GM12878 (cell line): ENCODE measurements around the gene ARHGAP44. TPM values are rescaled to one million over a fixed set of nuclear protein-coding genes. Genes with fewer than 3 reads are reported as not detected.

Source experiments
- ATAC-seq: fragments of 200-7000 bp; cut with Tn5 transposase; 3 replicates; pipeline ENCODE4 v1.9.1; 2020; ENCODE audit warnings: mild to moderate bottlenecking, moderate library complexity
- BruUV-seq: library from RNA; stranded (reverse); fragments of 400-500 nt; replicated peaks from 2 replicates; lab custom pipeline; 2021; lab: Mats Ljungman, UMichigan
- CTCF ChIA-PET: fragments of 300-600 bp; sonication (Branson Sonifier 250); formaldehyde crosslinking; extraction: SDS; loops from one replicate; lab custom pipeline; 2021; ENCODE audit warnings: inconsistent platforms; lab: Yijun Ruan, JAX
- POLR2A ChIA-PET: fragments of 350-600 bp; formaldehyde crosslinking; extraction: SDS; loops from one replicate; lab custom pipeline; 2021; ENCODE audit warnings: inconsistent platforms; lab: Charles Lee
- RAD21 ChIA-PET: fragments of 300-600 bp; sonication (Branson Sonifier 250); formaldehyde crosslinking; loops from one replicate; lab custom pipeline; 2023; ENCODE audit warnings: antibody characterized with exemption; ENCODE audit not compliant: unreplicated experiment; lab: Charles Lee
- SMC1A ChIA-PET: fragments of 300-600 bp; sonication (Branson Sonifier 250); formaldehyde crosslinking; loops from one replicate; lab custom pipeline; 2023; ENCODE audit not compliant: unreplicated experiment, uncharacterized antibody; lab: Charles Lee
- DNase-seq: peaks from one replicate; pipeline ENCODE4 v3.0.0-alpha.2; 2011; ENCODE audit warnings: low read depth, low spot score
- FAIRE-seq: peaks from 3 replicates; lab custom pipeline; 2011; peaks lifted over from hg19 to GRCh38; lab: Jason Lieb, UNC
- H2AFZ ChIP-seq: 2 replicates; pipeline ENCODE4 v1.6.0; 2011; ENCODE audit warnings: low read depth, low read length, control low read depth; ENCODE audit not compliant: control insufficient read depth
- H3K27ac ChIP-seq: 2 replicates; pipeline ENCODE4 v1.5.1; 2011; ENCODE audit warnings: control low read depth; ENCODE audit not compliant: control insufficient read depth, insufficient read depth
- H3K27me3 ChIP-seq, 2 experiments: replicated peaks in 1 of 2; 2 replicates each; pipeline versions ENCODE4 v1.6.0 to v1.6.1; 2011; ENCODE audit warnings: low read length in 1 of 2; ENCODE audit not compliant: control insufficient read depth in 2 of 2, insufficient read depth in 2 of 2
- H3K36me3 ChIP-seq, 2 experiments: 2 replicates each; pipeline ENCODE4 v1.5.1; 2011; ENCODE audit warnings: low read length in 1 of 2; ENCODE audit not compliant: control insufficient read depth in 2 of 2, insufficient read depth in 2 of 2
- H3K4me1 ChIP-seq: 2 replicates; pipeline ENCODE4 v1.6.1; 2011; ENCODE audit warnings: mild to moderate bottlenecking, low read length, moderate library complexity, mixed read lengths; ENCODE audit not compliant: control insufficient read depth, insufficient read depth
- H3K4me2 ChIP-seq: 2 replicates; pipeline ENCODE4 v1.6.0; 2011; ENCODE audit warnings: control low read depth; ENCODE audit not compliant: control insufficient read depth, insufficient read depth
- H3K4me3 ChIP-seq: fragments of 200-600 bp; sonication (generic); 2 replicates; pipeline ENCODE4 v1.5.1; 2016
- H3K79me2 ChIP-seq: 2 replicates; pipeline ENCODE4 v1.6.0; 2011; ENCODE audit warnings: low read length; ENCODE audit not compliant: control insufficient read depth, insufficient read depth
- H3K9ac ChIP-seq: 2 replicates; pipeline ENCODE4 v1.8.0; 2011; ENCODE audit warnings: low read length, control low read depth, mixed read lengths; ENCODE audit not compliant: control insufficient read depth, insufficient read depth
- H3K9me3 ChIP-seq: replicated peaks from 3 replicates; pipeline ENCODE4 v1.5.1; 2011; ENCODE audit warnings: mild to moderate bottlenecking, low read length; ENCODE audit not compliant: control insufficient read depth, insufficient read depth
- H4K20me1 ChIP-seq: 2 replicates; pipeline ENCODE4 v1.6.0; 2011; ENCODE audit not compliant: control insufficient read depth, insufficient read depth
- NBN ChIP-seq: fragments of 450-650 bp; IDR thresholded peaks from 2 replicates; pipeline ENCODE4 v1.6.1; 2016
- NFIC ChIP-seq: IDR thresholded peaks from 2 replicates; pipeline ENCODE4 v1.6.1; 2012; ENCODE audit warnings: low read depth, mild to moderate bottlenecking, inconsistent platforms, low read length, moderate library complexity
- RAD21 ChIP-seq: IDR thresholded peaks from 2 replicates; pipeline ENCODE4 v1.6.1; 2011; ENCODE audit warnings: mild to moderate bottlenecking, low read depth, low read length, moderate library complexity; ENCODE audit not compliant: insufficient read depth
- RCOR1 ChIP-seq: conservative IDR thresholded peaks from 2 replicates; pipeline ENCODE4 v1.6.1; 2012; ENCODE audit warnings: low read depth, low read length, improper control_type of control experiment
- SMC3 ChIP-seq: IDR thresholded peaks from 2 replicates; pipeline ENCODE4 v1.6.1; 2011; ENCODE audit warnings: low read length, improper control_type of control experiment, borderline replicate concordance
- SUPT20H ChIP-seq: IDR thresholded peaks from 2 replicates; pipeline ENCODE4 v1.6.1; 2011; ENCODE audit warnings: low read depth, mild to moderate bottlenecking, low read length, moderate library complexity, borderline replicate concordance; ENCODE audit not compliant: control insufficient read depth
- ZSCAN29 ChIP-seq: fragments of 450-650 bp; IDR thresholded peaks from 2 replicates; pipeline ENCODE4 v1.6.1; 2017; ENCODE audit warnings: mild to moderate bottlenecking, moderate library complexity
- WGBS: methylation state at CpG from one replicate; pipeline ENCODE4 v1.1.6; 2016; ENCODE audit warnings: low lambda C conversion rate; ENCODE audit not compliant: insufficient replicate concordance, insufficient coverage; ENCODE audit errors: missing lambda C conversion rate; 5-methylcytosine and 5-hydroxymethylcytosine counted together
- in situ Hi-C: fragments of 300-500 bp; cut with MboI; formaldehyde crosslinking; loops from 9 replicates; pipeline ENCODE4 v1.14.3; 2018; ENCODE audit warnings: mixed read lengths
- intact Hi-C: fragments of 100-400 bp; cut with micrococcal nuclease; formaldehyde crosslinking; loops from one replicate; pipeline ENCODE4 v1.14.2; 2022; ENCODE audit not compliant: unreplicated experiment
- polyA plus RNA-seq, 11 experiments: library from polyadenylated mRNA; depleted of rRNA in 4 of 11; unstranded in 6 of 11; stranded (reverse) in 5 of 11; fragments of >200 nt; fragmentation: Nextera tagmentation in 4 of 11; fragmentation: Illumina TruSeq in 1 of 11; extraction: Ambion mirVana in 4 of 11; extraction: Trizol in 1 of 11; gene quantifications; 1 replicate in 1 of 11; 2 replicates in 10 of 11; pipeline versions ENCODE4 v1.2.1 to v1.2.3, GENCODE V29; 2011 to 2016; ENCODE audit warnings: inconsistent platforms in 2 of 11, missing spikeins in 2 of 11, low read depth in 1 of 11
- total RNA-seq, 4 experiments: library from RNA; depleted of rRNA in 3 of 4; stranded (reverse); fragments of >200 nt in 3 of 4; fragmentation: Illumina TruSeq in 1 of 4; extraction: Trizol in 1 of 4; gene quantifications; 2 replicates each; pipeline versions ENCODE4 v1.2.1 to v1.2.3, GENCODE V29; 2013 to 2021
- TF ChIP-seq, protein P1 (sequence below): fragments of 450-650 bp; IDR thresholded peaks from 2 replicates; pipeline ENCODE4 v1.6.1; 2017; ENCODE audit warnings: mild to moderate bottlenecking, moderate library complexity
- TF ChIP-seq, protein P2 (sequence below): fragments of 450-650 bp; formaldehyde crosslinking; IDR thresholded peaks from 2 replicates; pipeline ENCODE4 v1.4.0; 2020; ENCODE audit warnings: mild to moderate bottlenecking, moderate library complexity
- TF ChIP-seq, protein P3 (sequence below), 3 experiments: IDR thresholded peaks in 2 of 3; conservative IDR thresholded peaks in 1 of 3; 2 replicates each; pipeline ENCODE4 v1.5.1; 2011; ENCODE audit warnings: low read depth in 3 of 3, low read length in 3 of 3, mild to moderate bottlenecking in 3 of 3, control low read depth in 2 of 3, moderate library complexity in 2 of 3, inconsistent platforms in 1 of 3, mixed read lengths in 1 of 3; ENCODE audit not compliant: control insufficient read depth in 2 of 3, insufficient read depth in 1 of 3; ENCODE audit errors: extremely low read depth in 1 of 3

The ARHGAP44 gene
- total and polyA plus RNA-seq, 10 of the 15 experiments (the other 5 are each of a cell fraction or from before 2014, with no cell fraction given) = 0.11 to 1.2 (median 0.48) TPM

DNA sequence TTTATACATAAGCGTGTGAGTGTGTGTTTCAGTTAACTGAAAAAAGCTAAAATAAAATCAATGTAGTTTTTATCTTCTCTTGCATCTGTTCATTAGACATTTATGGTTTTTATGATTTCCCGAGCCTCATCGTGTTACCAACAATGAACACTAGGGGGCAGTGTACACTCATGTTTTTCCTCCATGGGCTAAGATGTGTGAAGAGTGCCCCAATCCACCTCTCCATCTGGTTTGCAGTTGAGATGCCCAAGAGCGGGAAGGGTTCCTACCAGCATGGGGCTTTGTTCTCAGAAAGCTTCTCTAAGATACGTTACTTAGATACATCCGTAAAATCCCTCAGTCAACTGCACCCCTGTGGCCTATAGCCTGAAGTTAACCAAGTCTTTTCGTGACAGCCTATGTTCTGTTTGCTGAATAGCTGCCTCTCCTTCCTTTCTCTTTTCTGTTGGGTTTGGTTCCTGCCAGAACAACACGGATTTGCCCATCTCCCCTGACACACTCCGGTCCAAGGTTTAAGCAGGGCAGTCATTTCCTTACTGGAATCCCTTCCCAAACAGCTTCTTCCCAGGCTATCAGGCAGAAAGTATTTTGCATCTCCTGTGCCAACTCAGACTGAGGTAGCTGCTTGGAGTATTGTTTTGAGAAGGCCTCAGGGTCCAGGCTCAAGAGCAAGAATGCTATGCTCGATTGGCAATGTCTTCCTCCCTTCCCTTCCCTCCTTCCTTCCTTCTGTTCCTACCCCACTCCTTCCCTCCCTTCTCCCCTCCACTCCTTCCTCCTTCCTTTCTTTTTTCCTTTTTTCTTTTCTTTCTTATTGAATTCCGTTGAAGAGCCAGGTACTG lies 241.4 kb downstream of the ARHGAP44 start:
- no peaks in the 10 kb centered on the region for H3K36me3 ChIP-seq
- SMC1A ChIA-PET = interaction anchor here (0.9 to 3.3 kb wide), 14 partner anchors 9 to 1895 kb away, joined by 3 to 31 read pairs (median 5); partner anchors contain the start of gene ELAC2
- H3K4me1 ChIP-seq = no peaks in the 10 kb centered on the region
- H3K4me3 ChIP-seq = no peak overlapping the region
- H3K4me2 ChIP-seq = no peak overlapping the region
- intact Hi-C loops = loop anchor here (2.0 kb wide), 1 partner anchor 850 kb away; no protein-coding TSS in a partner anchor
- H3K27ac ChIP-seq = no peak overlapping the region
- peak; percentile 79 for ATAC-seq
- no peak overlapping the region for H2AFZ ChIP-seq
- RAD21 ChIA-PET = interaction anchor here (1.0 to 2.8 kb wide), 5 partner anchors 12 to 850 kb away, joined by 3 to 21 read pairs (median 3); partner anchors contain the start of gene ELAC2
- CTCF ChIA-PET = interaction anchor here (0.6 to 5.6 kb wide), 55 partner anchors 9 to 1896 kb away, joined by 3 to 137 read pairs (median 4); partner anchors contain the start of genes ELAC2 and ZNF18
- POLR2A ChIA-PET = interaction anchor here (1.1 kb wide), 1 partner anchor 13 kb away, joined by 3 read pairs; the partner anchor contains the start of gene ELAC2
- DNase-seq = no peak
- H3K27me3 ChIP-seq = no peaks in the 10 kb centered on the region
- no peak overlapping the region for H3K9ac ChIP-seq
- in situ Hi-C loops = no loop called here
- TF ChIP-seq NBN (no peak), SMC3 (peak; percentile 27; the same call in 1 of the 2 replicates), NFIC (no peak), ZSCAN29 (no peak), RAD21 (peak; percentile 56), SUPT20H (no peak), RCOR1 (no peak)
- TF ChIP-seq, protein P1, sequence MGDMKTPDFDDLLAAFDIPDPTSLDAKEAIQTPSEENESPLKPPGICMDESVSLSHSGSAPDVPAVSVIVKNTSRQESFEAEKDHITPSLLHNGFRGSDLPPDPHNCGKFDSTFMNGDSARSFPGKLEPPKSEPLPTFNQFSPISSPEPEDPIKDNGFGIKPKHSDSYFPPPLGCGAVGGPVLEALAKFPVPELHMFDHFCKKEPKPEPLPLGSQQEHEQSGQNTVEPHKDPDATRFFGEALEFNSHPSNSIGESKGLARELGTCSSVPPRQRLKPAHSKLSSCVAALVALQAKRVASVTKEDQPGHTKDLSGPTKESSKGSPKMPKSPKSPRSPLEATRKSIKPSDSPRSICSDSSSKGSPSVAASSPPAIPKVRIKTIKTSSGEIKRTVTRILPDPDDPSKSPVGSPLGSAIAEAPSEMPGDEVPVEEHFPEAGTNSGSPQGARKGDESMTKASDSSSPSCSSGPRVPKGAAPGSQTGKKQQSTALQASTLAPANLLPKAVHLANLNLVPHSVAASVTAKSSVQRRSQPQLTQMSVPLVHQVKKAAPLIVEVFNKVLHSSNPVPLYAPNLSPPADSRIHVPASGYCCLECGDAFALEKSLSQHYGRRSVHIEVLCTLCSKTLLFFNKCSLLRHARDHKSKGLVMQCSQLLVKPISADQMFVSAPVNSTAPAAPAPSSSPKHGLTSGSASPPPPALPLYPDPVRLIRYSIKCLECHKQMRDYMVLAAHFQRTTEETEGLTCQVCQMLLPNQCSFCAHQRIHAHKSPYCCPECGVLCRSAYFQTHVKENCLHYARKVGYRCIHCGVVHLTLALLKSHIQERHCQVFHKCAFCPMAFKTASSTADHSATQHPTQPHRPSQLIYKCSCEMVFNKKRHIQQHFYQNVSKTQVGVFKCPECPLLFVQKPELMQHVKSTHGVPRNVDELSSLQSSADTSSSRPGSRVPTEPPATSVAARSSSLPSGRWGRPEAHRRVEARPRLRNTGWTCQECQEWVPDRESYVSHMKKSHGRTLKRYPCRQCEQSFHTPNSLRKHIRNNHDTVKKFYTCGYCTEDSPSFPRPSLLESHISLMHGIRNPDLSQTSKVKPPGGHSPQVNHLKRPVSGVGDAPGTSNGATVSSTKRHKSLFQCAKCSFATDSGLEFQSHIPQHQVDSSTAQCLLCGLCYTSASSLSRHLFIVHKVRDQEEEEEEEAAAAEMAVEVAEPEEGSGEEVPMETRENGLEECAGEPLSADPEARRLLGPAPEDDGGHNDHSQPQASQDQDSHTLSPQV = no peak
- TF ChIP-seq, protein P2, sequence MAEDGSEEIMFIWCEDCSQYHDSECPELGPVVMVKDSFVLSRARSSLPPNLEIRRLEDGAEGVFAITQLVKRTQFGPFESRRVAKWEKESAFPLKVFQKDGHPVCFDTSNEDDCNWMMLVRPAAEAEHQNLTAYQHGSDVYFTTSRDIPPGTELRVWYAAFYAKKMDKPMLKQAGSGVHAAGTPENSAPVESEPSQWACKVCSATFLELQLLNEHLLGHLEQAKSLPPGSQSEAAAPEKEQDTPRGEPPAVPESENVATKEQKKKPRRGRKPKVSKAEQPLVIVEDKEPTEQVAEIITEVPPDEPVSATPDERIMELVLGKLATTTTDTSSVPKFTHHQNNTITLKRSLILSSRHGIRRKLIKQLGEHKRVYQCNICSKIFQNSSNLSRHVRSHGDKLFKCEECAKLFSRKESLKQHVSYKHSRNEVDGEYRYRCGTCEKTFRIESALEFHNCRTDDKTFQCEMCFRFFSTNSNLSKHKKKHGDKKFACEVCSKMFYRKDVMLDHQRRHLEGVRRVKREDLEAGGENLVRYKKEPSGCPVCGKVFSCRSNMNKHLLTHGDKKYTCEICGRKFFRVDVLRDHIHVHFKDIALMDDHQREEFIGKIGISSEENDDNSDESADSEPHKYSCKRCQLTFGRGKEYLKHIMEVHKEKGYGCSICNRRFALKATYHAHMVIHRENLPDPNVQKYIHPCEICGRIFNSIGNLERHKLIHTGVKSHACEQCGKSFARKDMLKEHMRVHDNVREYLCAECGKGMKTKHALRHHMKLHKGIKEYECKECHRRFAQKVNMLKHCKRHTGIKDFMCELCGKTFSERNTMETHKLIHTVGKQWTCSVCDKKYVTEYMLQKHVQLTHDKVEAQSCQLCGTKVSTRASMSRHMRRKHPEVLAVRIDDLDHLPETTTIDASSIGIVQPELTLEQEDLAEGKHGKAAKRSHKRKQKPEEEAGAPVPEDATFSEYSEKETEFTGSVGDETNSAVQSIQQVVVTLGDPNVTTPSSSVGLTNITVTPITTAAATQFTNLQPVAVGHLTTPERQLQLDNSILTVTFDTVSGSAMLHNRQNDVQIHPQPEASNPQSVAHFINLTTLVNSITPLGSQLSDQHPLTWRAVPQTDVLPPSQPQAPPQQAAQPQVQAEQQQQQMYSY = no peak
- TF ChIP-seq, protein P3, sequence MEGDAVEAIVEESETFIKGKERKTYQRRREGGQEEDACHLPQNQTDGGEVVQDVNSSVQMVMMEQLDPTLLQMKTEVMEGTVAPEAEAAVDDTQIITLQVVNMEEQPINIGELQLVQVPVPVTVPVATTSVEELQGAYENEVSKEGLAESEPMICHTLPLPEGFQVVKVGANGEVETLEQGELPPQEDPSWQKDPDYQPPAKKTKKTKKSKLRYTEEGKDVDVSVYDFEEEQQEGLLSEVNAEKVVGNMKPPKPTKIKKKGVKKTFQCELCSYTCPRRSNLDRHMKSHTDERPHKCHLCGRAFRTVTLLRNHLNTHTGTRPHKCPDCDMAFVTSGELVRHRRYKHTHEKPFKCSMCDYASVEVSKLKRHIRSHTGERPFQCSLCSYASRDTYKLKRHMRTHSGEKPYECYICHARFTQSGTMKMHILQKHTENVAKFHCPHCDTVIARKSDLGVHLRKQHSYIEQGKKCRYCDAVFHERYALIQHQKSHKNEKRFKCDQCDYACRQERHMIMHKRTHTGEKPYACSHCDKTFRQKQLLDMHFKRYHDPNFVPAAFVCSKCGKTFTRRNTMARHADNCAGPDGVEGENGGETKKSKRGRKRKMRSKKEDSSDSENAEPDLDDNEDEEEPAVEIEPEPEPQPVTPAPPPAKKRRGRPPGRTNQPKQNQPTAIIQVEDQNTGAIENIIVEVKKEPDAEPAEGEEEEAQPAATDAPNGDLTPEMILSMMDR (IDR thresholded peaks at IDR 0.05 in 2 of 3, conservative IDR thresholded peaks at IDR 0.05 in 1 of 3; ENCODE audit: control insufficient read depth in 2 of 3, extremely low read depth in 1 of 3, insufficient read depth in 1 of 3, low read depth in 3 of 3, low read length in 3 of 3) = peak; percentile 71 to 74 (median 73)
- H4K20me1 ChIP-seq = no peaks in the 10 kb centered on the region
- 26% methylated on average over 11 of the region's 11 CpGs for WGBS
- peak; percentile 7 for FAIRE-seq
- no peaks in the 10 kb centered on the region for H3K79me2 ChIP-seq
- no TSS peak for BruUV-seq
- H3K9me3 ChIP-seq = no peaks in the 10 kb centered on the region; the same call in 2 of the 3 replicates
